COR-L47 (cell line): ENCODE data around the gene ATXN1.

Experiments
- DNase-seq: peaks from one replicate; lab custom pipeline; 2025; lab: John Stamatoyannopoulos, UW

ATXN1 gene

GRCh38 chr6:16762268-16762549 is 949 bp upstream of the ATXN1 start:
- no peak for DNase-seq

DNA sequence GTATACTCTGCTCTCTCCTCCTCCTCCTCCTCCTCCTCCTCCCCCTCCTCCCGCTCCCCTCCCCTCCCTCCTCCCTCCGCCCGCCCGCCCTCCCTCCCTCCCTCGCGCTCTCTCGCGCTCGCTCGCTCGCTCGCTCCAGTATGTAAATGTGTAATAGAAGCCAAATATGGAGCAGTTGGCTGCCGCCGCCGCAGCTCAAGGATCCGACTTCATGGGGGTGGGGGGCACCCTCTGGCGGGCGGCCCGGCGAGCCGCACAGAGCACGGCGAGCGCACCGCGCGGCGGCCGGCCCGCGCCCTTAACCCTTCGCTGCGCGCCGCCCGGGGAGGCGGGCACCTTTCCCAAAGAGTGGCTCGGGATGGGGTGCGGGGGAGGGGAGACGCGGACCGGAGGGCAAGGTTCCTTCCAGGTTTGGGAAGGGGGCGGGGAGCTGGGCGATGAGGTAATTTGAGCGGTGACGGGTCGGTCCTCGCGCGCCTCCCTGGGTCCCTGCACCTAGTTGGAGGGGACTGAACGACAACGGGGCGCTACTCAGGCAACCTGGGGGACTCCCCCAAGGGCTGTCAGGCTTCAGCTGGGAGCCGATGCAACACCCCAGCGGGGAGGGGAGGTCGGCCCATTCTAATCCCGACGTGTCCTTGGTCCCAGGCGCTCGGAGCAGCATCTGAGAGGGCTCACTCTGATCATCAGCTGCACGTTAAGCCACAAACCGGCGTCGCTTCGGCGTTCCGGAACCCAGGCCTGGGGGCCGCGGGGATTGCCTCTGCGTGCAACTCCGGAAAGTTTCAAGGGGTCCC is 409 bp upstream of the ATXN1 start:
- peak; percentile 68 for DNase-seq

GRCh38 chr6:16759646-16760515 is 1.4 kb downstream of the ATXN1 start:
- DNase-seq: peak; percentile 34

- no peak for DNase-seq
Observed at GRCh38 chr6:16759181-16759645, 2.0 kb downstream of the ATXN1 start.

DNA sequence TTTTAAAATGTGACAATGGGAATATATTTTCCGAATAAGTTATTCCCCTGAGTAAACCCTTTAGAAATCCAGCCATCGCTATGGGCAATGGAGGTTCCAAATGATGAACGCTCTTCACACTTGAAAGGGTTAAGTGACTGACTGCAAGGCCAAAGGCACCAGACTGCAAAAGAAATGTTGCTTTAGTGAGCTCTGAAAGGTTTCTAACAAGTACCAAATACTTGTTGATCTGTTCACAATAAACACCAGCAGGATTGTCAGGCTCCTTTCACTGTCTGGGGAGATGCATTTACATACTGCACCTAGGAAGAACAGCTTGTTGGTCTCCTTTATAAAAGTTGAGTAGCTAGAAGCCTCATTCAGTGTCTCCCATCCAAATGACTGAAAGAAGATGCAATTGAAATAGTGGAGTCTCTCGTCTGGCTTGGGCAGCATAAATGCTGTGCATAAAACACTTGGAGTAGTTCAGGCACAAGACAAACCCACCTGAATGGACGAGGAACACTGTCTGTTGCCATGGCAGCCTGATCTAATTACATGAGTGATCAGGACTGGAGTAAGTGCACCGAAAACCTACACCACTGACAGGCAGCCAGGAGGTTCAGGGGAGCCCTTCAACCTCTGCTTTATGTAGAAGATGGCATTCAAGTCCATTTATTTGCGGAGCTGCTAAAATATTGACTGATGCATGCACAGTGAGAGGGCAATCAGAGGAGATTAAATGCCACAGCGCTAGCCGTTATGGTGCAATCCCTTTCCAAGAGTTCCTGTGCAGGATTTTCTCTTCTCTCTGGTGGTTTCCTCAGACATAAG is 2.9 kb downstream of the ATXN1 start:
- DNase-seq: peak; percentile 17

DNA sequence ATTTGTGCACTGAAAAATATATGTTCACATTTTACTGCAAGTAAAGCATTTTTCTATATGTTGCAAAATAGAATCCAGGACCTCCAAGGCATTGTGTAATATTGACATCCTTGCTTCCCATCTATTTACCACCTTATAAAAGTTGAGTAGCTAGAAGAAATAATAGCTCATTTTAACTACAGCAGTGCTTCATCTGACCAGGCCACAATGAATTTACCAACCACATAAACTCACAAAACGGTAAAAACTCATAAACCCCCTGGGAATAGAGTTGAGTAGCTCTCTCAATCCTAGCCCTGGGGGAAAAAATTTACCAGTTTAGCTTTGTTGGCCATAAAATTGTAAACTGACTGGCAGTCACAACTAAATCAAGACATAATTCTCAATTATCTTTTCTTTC is 3.9 kb downstream of the ATXN1 start:
- no peak for DNase-seq

DNA sequence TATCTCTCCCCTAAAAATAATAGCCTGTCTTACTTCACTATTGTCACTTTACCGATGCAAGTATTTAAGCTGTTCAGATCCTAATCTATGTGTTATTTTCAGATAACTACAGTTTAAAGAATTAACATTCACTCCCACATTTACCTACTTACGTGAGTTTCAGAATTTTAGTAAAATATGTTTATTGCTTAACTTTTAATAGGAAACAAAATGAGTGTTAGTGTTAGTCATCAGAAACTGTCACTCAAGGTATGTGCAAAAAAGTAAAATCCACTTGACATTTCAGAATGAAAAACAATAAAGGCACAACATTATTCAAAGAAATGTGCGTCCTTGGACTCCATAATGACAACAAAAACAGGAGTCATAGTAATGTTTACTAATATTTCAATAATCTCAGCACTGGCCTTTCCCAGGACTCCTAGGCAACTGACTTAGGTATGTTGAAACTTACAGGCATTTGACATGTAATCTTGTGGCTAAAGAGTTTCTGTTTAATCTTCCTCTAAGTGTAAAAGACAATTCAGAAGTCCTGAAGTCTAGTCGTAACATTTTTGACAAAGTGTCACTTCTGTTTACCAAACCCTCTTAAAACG is 4.5 kb downstream of the ATXN1 start:
- DNase-seq: no peak

DNA sequence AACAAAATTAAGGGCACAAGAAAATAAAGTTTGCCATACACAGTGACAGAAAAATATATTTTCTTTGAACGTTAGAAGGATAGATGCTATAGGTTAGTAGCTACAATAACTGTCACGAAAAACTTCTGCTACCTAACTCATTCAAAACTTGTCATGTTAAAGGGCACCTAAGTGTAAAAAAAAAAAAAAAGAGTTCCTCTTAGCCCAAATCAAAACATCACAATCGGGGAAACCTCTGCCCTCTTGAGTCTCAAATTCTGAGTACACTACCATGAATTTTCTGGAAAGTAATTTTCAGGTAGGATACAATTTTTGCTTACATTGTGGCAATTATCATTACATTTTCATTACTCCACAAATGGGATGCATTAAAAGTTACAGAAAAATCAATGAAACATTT is 5.7 kb downstream of the ATXN1 start:
- no peak for DNase-seq

DNA sequence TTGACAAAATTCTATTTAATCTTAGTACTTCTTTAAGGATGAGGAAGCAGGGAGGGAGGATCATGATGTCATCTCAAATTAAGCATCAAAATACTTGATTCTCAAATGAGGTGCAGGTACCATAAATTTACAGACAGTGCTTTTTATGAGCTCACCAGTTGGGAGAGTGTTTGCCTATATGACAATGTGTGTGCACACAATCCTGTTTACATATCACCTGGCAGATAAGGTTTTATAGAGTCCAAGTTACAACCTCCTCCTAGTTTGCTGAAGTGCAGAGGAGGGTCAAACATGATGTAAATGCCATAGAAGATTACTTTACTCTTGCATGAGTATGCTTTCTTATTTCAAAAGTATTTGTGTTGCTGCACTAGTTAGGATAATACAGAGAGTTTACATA is 6.4 kb downstream of the ATXN1 start:
- no peak for DNase-seq

GRCh38 chr6:16754274-16754673 is 7.0 kb downstream of the ATXN1 start:
- no peak for DNase-seq

- no peak for DNase-seq
Observed at GRCh38 chr6:16753341-16753740, 7.9 kb downstream of the ATXN1 start.

GRCh38 chr6:16752206-16752866 is 8.9 kb downstream of the ATXN1 start:
- DNase-seq: no peak

GRCh38 chr6:16751251-16751946 is 9.9 kb downstream of the ATXN1 start:
- no peak for DNase-seq

DNA sequence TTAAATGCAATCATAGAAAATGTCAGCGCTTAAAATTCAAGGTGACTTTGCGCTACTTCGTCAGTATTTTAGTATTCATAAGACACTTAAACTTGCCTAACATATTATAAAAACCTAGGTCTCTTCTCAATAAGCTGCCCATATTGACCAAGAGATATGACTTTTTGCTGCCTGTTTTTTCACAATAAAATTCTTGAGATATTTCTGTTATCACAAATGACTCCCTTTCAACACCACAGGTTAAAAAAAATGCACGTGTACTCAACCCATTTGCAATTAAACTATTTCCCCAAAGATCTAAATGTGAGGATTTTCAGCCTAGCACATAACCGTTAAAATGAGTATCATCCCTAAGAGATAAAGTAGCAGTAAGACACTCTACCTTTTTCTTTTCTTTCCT is 10.7 kb downstream of the ATXN1 start:
- DNase-seq: no peak

- DNase-seq: no peak
Observed at GRCh38 chr6:16749516-16750485, 11.5 kb downstream of the ATXN1 start.

DNA sequence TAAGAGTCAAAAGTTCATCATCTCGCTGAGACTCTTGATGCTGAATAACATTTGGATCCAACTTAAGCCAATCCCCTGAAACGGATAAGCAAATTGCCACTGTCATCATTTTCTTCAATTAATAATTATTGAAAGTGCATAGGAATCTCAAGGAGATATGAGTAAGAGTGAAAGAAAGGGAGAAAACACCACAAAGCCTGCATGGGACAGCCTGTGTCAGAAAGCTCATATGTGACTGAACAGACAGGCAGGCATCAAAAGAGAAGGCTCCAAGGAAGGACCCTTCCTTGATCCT is 13.3 kb downstream of the ATXN1 start:
- DNase-seq: no peak

- no peak for DNase-seq
Observed at GRCh38 chr6:16747232-16748024, 13.8 kb downstream of the ATXN1 start.

GRCh38 chr6:16746812-16747211 is 14.4 kb downstream of the ATXN1 start:
- no peak for DNase-seq

GRCh38 chr6:16746401-16746800 is 14.9 kb downstream of the ATXN1 start:
- no peak for DNase-seq
